Effector memory CD8-positive, alpha-beta T cell (primary cell): ENCODE results near the gene MAD1L1.
A peak's percentile ranks its signal among the peaks of the same experiment; 100 is the strongest.
"Not testable (repeated sequence)": the region's sequence is repeated elsewhere in the genome, so short reads cannot be mapped to it uniquely, and the experiment has no call there.

Experiments used
- ATAC-seq: fragments of 150-1000 bp; cut with Tn5 transposase; replicated peaks from 2 replicates; pipeline ENCODE4 v1.10.0; 2021; ENCODE audit warnings: mild to moderate bottlenecking, moderate library complexity
- DNase-seq, 3 experiments: peaks; one replicate each; pipeline ENCODE4 v3.0.0; 2021
- H3K27ac Mint-ChIP-seq, 2 donors: one replicate each; pipeline ENCODE4 v1.8.0; 2022; ENCODE audit warnings: mild to moderate bottlenecking in 2 of 2, mixed read lengths in 2 of 2, moderate library complexity in 2 of 2
- H3K27me3 Mint-ChIP-seq, 2 donors: one replicate each; pipeline ENCODE4 v1.8.0; 2022; ENCODE audit warnings: mixed read lengths in 2 of 2
- H3K36me3 Mint-ChIP-seq: one replicate; pipeline ENCODE4 v1.8.0; 2022; ENCODE audit warnings: mild to moderate bottlenecking, moderate library complexity, mixed read lengths; ENCODE audit not compliant: insufficient read depth
- H3K4me1 Mint-ChIP-seq, 2 donors: one replicate each; pipeline ENCODE4 v1.8.0; 2022; ENCODE audit warnings: low read depth in 2 of 2, mixed read lengths in 2 of 2
- H3K4me3 Mint-ChIP-seq, 2 donors: one replicate each; pipeline ENCODE4 v1.8.0; 2022; ENCODE audit warnings: mild to moderate bottlenecking in 2 of 2, mixed read lengths in 2 of 2, moderate library complexity in 2 of 2
- H3K9me3 Mint-ChIP-seq, 2 donors: one replicate each; pipeline ENCODE4 v1.8.0; 2022; ENCODE audit warnings: mixed read lengths in 2 of 2

MAD1L1 gene

GRCh38 chr7:2269991-2270460, 37.3 kb upstream of the MAD1L1 start:
- Mint-ChIP-seq H3K4me1 (no peaks in the 10 kb centered on the region), H3K27me3 (no peaks in the 10 kb centered on the region), H3K9me3 (no peaks in the 10 kb centered on the region), H3K4me3 (no peak overlapping the region), H3K27ac (no peak overlapping the region), H3K36me3 (peaks cover 2% of the 10 kb centered on the region)
- no peak for ATAC-seq
- DNase-seq: no peak

- H3K27me3 Mint-ChIP-seq, H3K27ac Mint-ChIP-seq, ATAC-seq, H3K4me1 Mint-ChIP-seq, H3K9me3 Mint-ChIP-seq, DNase-seq, H3K4me3 Mint-ChIP-seq, H3K36me3 Mint-ChIP-seq: not testable (repeated sequence)
Measured at GRCh38 chr7:2269089-2269990, 36.6 kb upstream of the MAD1L1 start.

GRCh38 chr7:2266911-2267310, 34.2 kb upstream of the MAD1L1 start:
- H3K27me3 Mint-ChIP-seq: no peaks in the 10 kb centered on the region
- no peak for ATAC-seq
- H3K4me1 Mint-ChIP-seq: peaks cover 0 to under 1% of the 10 kb centered on the region in 2 donors
- H3K9me3 Mint-ChIP-seq: no peaks in the 10 kb centered on the region
- H3K27ac Mint-ChIP-seq: no peak overlapping the region
- no peak overlapping the region for H3K4me3 Mint-ChIP-seq
- no peak for DNase-seq
- H3K36me3 Mint-ChIP-seq: peaks cover 6% of the 10 kb centered on the region

GRCh38 chr7:2264158-2264557, 31.4 kb upstream of the MAD1L1 start:
- H3K36me3 Mint-ChIP-seq: peaks cover 7% of the 10 kb centered on the region
- no peak for DNase-seq
- H3K9me3 Mint-ChIP-seq: no peaks in the 10 kb centered on the region
- H3K27ac Mint-ChIP-seq: no peak overlapping the region
- H3K4me1 Mint-ChIP-seq: peaks cover 3 to 8% of the 10 kb centered on the region in 2 donors
- no peak for ATAC-seq
- H3K27me3 Mint-ChIP-seq: no peaks in the 10 kb centered on the region
- no peak overlapping the region for H3K4me3 Mint-ChIP-seq

GRCh38 chr7:2263176-2263575, 30.4 kb upstream of the MAD1L1 start:
- no peak for DNase-seq
- H3K4me3 Mint-ChIP-seq: no peak overlapping the region

GRCh38 chr7:2261611-2262010, 28.9 kb upstream of the MAD1L1 start:
- peaks cover 10% of the 10 kb centered on the region for H3K36me3 Mint-ChIP-seq
- peak; percentile 34 for ATAC-seq
- peaks cover 7 to 12% of the 10 kb centered on the region in 2 donors for H3K4me1 Mint-ChIP-seq
- H3K4me3 Mint-ChIP-seq: peak overlapping the region in 1 of 2 donors; percentile 61
- no peak for DNase-seq
- no peaks in the 10 kb centered on the region for H3K27me3 Mint-ChIP-seq
- H3K27ac Mint-ChIP-seq: peak overlapping the region in 1 of 2 donors; percentile 81
- no peaks in the 10 kb centered on the region for H3K9me3 Mint-ChIP-seq

More at GRCh38 chr7:2263176-2263575, 30.4 kb upstream of the MAD1L1 start:
- no peaks in the 10 kb centered on the region for H3K27me3 Mint-ChIP-seq
- no peak overlapping the region for H3K27ac Mint-ChIP-seq
- no peak for ATAC-seq
- no peaks in the 10 kb centered on the region for H3K9me3 Mint-ChIP-seq
- H3K4me1 Mint-ChIP-seq: peaks cover 7 to 12% of the 10 kb centered on the region in 2 donors
- peaks cover 7% of the 10 kb centered on the region for H3K36me3 Mint-ChIP-seq

- Mint-ChIP-seq H3K27ac (no peak overlapping the region), H3K36me3 (peaks cover 10% of the 10 kb centered on the region), H3K4me1 (peaks cover 7 to 12% of the 10 kb centered on the region in 2 donors), H3K27me3 (no peaks in the 10 kb centered on the region), H3K4me3 (no peak overlapping the region), H3K9me3 (no peaks in the 10 kb centered on the region)
- DNase-seq (no peak), ATAC-seq (no peak)
Measured at GRCh38 chr7:2260820-2261219, 28.1 kb upstream of the MAD1L1 start.

- peak overlapping the region; percentile 55 to 59 for H3K4me3 Mint-ChIP-seq
- H3K36me3 Mint-ChIP-seq: peaks cover 10% of the 10 kb centered on the region
- H3K9me3 Mint-ChIP-seq: no peaks in the 10 kb centered on the region
- DNase-seq (no peak), ATAC-seq (no peak)
- no peaks in the 10 kb centered on the region for H3K27me3 Mint-ChIP-seq
- peaks cover 10 to 17% of the 10 kb centered on the region in 2 donors for H3K4me1 Mint-ChIP-seq
- H3K27ac Mint-ChIP-seq: peak overlapping the region; percentile 1 to 58
Measured at GRCh38 chr7:2259480-2259879, 26.7 kb upstream of the MAD1L1 start.

- peak overlapping the region; percentile 55 to 59 for H3K4me3 Mint-ChIP-seq
- H3K36me3 Mint-ChIP-seq: peaks cover 7% of the 10 kb centered on the region
- no peaks in the 10 kb centered on the region for H3K9me3 Mint-ChIP-seq
- H3K27me3 Mint-ChIP-seq: no peaks in the 10 kb centered on the region
- peak overlapping the region; percentile 1 to 58 for H3K27ac Mint-ChIP-seq
- ATAC-seq: peak; percentile 89
- peaks cover 10 to 17% of the 10 kb centered on the region in 2 donors for H3K4me1 Mint-ChIP-seq
- DNase-seq: peak; percentile 30 to 35 (median 32)
Measured at GRCh38 chr7:2258661-2259365, 26.1 kb upstream of the MAD1L1 start.

GRCh38 chr7:2257651-2258050, 24.9 kb upstream of the MAD1L1 start:
- Mint-ChIP-seq H3K27ac (peak overlapping the region; percentile 58 to 81), H3K9me3 (no peaks in the 10 kb centered on the region), H3K4me3 (no peak overlapping the region), H3K4me1 (peaks cover 14 to 20% of the 10 kb centered on the region in 2 donors), H3K27me3 (no peaks in the 10 kb centered on the region), H3K36me3 (peaks cover 7% of the 10 kb centered on the region)
- no peak for ATAC-seq
- DNase-seq: no peak

GRCh38 chr7:2257046-2257551, 24.4 kb upstream of the MAD1L1 start:
- no peaks in the 10 kb centered on the region for H3K9me3 Mint-ChIP-seq

GRCh38 chr7:2256306-2257045, 23.7 kb upstream of the MAD1L1 start:
- Mint-ChIP-seq H3K27me3 (no peaks in the 10 kb centered on the region), H3K9me3 (no peaks in the 10 kb centered on the region), H3K36me3 (peaks cover 3% of the 10 kb centered on the region), H3K4me3 (no peak overlapping the region), H3K27ac (no peak overlapping the region), H3K4me1 (peaks cover 14 to 18% of the 10 kb centered on the region in 2 donors)
- ATAC-seq: no peak
- DNase-seq: no peak

More at GRCh38 chr7:2257046-2257551, 24.4 kb upstream of the MAD1L1 start:
- Mint-ChIP-seq H3K36me3 (peaks cover 5% of the 10 kb centered on the region), H3K4me3 (no peak overlapping the region), H3K27me3 (no peaks in the 10 kb centered on the region), H3K27ac (no peak overlapping the region), H3K4me1 (peaks cover 14 to 20% of the 10 kb centered on the region in 2 donors)
- no peak for ATAC-seq
- DNase-seq: no peak
